ENCODE measurements around the gene TLL1. TPM values are rescaled to one million over a fixed set of nuclear protein-coding genes. Genes with fewer than 3 reads are reported as not detected.

TLL1 gene
- polyA plus RNA-seq, 1 of the 3 experiments (the other 2 are of a cell fraction) = 0.07 TPM

- no peaks in the 10 kb centered on the region for H3K4me1 ChIP-seq (ENCODE audit: control insufficient read depth in 1 of 2, insufficient read depth in 2 of 2, low read depth in 1 of 2, low read length in 1 of 2)
- ChIA-PET POLR2A (no interaction called here), CTCF (interaction anchor here (1.1 kb wide), 1 partner anchor 43 kb away, joined by 3 read pairs; no protein-coding TSS in a partner anchor)
- no peaks in the 10 kb centered on the region for H3K9me2 ChIP-seq
- no peaks in the 10 kb centered on the region for H3K36me3 ChIP-seq (replicated peaks in 1 of 2; ENCODE audit: control insufficient read depth in 1 of 2, insufficient read depth in 2 of 2, low read length in 1 of 2)
- H2AFZ ChIP-seq (ENCODE audit: low read depth) = no peak overlapping the region
- no peak for DNase-seq
- H3K27me3 ChIP-seq (ENCODE audit: insufficient read depth) = no peaks in the 10 kb centered on the region
- H3K9me3 ChIP-seq = no peaks in the 10 kb centered on the region
- H3K4me3 ChIP-seq (ENCODE audit: low read depth in 2 of 2, low read length in 1 of 2) = no peak overlapping the region
- no peak overlapping the region for H3K4me2 ChIP-seq
- no peak overlapping the region for H3K27ac ChIP-seq (ENCODE audit: low read depth in 2 of 2, low read length in 1 of 2)
- H3K79me2 ChIP-seq (ENCODE audit: insufficient read depth) = no peaks in the 10 kb centered on the region; the same call in 1 of the 2 replicates
- H3K9ac ChIP-seq = no peak overlapping the region
- no peaks in the 10 kb centered on the region for H4K20me1 ChIP-seq (ENCODE audit: insufficient read depth)
- TF ChIP-seq EZH2phosphoT487 (IDR thresholded peaks at IDR 0.05; ENCODE audit: borderline replicate concordance, low read depth) (no peak), RAD21 (IDR thresholded peaks at IDR 0.05; ENCODE audit: low read length) (no peak), FOXJ3 (CRISPR knock-in tag; IDR thresholded peaks at IDR 0.05) (no peak), SMC3 (IDR thresholded peaks at IDR 0.05; ENCODE audit: low read depth, low read length) (no peak), TEAD4 (IDR thresholded peaks at IDR 0.05; ENCODE audit: borderline replicate concordance, insufficient read depth) (no peak), SIN3A (IDR thresholded peaks at IDR 0.05; ENCODE audit: borderline replicate concordance, low read depth, low read length) (no peak), RXRA (IDR thresholded peaks at IDR 0.05; ENCODE audit: borderline replicate concordance, low read depth) (no peak), EP300 (IDR thresholded peaks at IDR 0.05; ENCODE audit: borderline replicate concordance in 1 of 2, low read depth in 1 of 2, low read length in 1 of 2) (no peak), MAX (IDR thresholded peaks at IDR 0.05; ENCODE audit: low read depth) (no peak), FOXM1 (IDR thresholded peaks at IDR 0.05; ENCODE audit: low read depth) (no peak), REST (IDR thresholded peaks at IDR 0.05; ENCODE audit: low read depth, low read length) (no peak), TCF12 (IDR thresholded peaks at IDR 0.05) (no peak), RCOR1 (IDR thresholded peaks at IDR 0.05; ENCODE audit: low read length) (no peak), FOSL2 (IDR thresholded peaks at IDR 0.05; ENCODE audit: borderline replicate concordance, low read depth) (no peak)
- H3F3A ChIP-seq (replicated peaks; ENCODE audit: insufficient read depth) = no peaks in the 10 kb centered on the region
Observed at GRCh38 chr4:166123546-166123945, 250.5 kb downstream of the TLL1 start.

- no peak overlapping the region for H3K4me2 ChIP-seq
- H3K27me3 ChIP-seq (ENCODE audit: insufficient read depth) = no peaks in the 10 kb centered on the region
- H2AFZ ChIP-seq (ENCODE audit: low read depth) = no peak overlapping the region
- no peaks in the 10 kb centered on the region for H3K9me2 ChIP-seq
- no peak overlapping the region; a peak in 1 of 4 replicates for H3K27ac ChIP-seq (ENCODE audit: low read depth in 2 of 2, low read length in 1 of 2)
- H3K4me1 ChIP-seq (ENCODE audit: control insufficient read depth in 1 of 2, insufficient read depth in 2 of 2, low read depth in 1 of 2, low read length in 1 of 2) = no peaks in the 10 kb centered on the region
- H3K36me3 ChIP-seq (replicated peaks in 1 of 2; ENCODE audit: control insufficient read depth in 1 of 2, insufficient read depth in 2 of 2, low read length in 1 of 2) = no peaks in the 10 kb centered on the region
- no peaks in the 10 kb centered on the region for H4K20me1 ChIP-seq (ENCODE audit: insufficient read depth)
- ChIA-PET CTCF (interaction anchor here (0.7 kb wide), 1 partner anchor 1260 kb away, joined by 3 read pairs; no protein-coding TSS in a partner anchor), POLR2A (no interaction called here)
- WGBS (ENCODE audit: low lambda C conversion rate) = 14% methylated on average over 1 of the region's 1 CpG
- no peaks in the 10 kb centered on the region for H3K79me2 ChIP-seq (ENCODE audit: insufficient read depth)
- DNase-seq = no peak
- no peak overlapping the region for H3K4me3 ChIP-seq (ENCODE audit: low read depth in 2 of 2, low read length in 1 of 2)
- no peaks in the 10 kb centered on the region for H3K9me3 ChIP-seq
- no peak overlapping the region for H3K9ac ChIP-seq
- no peaks in the 10 kb centered on the region for H3F3A ChIP-seq (replicated peaks; ENCODE audit: insufficient read depth)
- no peak for TF ChIP-seq USF1 (IDR thresholded peaks at IDR 0.05; ENCODE audit: borderline replicate concordance, low read depth)
- TF ChIP-seq REST (IDR thresholded peaks at IDR 0.05; ENCODE audit: low read depth, low read length) = no peak
- no peak for TF ChIP-seq EZH2phosphoT487 (IDR thresholded peaks at IDR 0.05; ENCODE audit: borderline replicate concordance, low read depth)
- TF ChIP-seq FOSL2 (IDR thresholded peaks at IDR 0.05; ENCODE audit: borderline replicate concordance, low read depth) = no peak
- TF ChIP-seq CHD2 (IDR thresholded peaks at IDR 0.05; ENCODE audit: low read length, partially characterized antibody) = no peak
- TF ChIP-seq YY1 (IDR thresholded peaks at IDR 0.05; ENCODE audit: low read depth) = no peak
- TF ChIP-seq TEAD4 (IDR thresholded peaks at IDR 0.05; ENCODE audit: borderline replicate concordance, insufficient read depth) = no peak
- no peak for TF ChIP-seq NRF1 (IDR thresholded peaks at IDR 0.05; ENCODE audit: low read depth, low read length)
- TF ChIP-seq ELF1 (IDR thresholded peaks at IDR 0.05) = no peak
- TF ChIP-seq EP300 (IDR thresholded peaks at IDR 0.05; ENCODE audit: borderline replicate concordance in 1 of 2, low read depth in 1 of 2, low read length in 1 of 2) = no peak
- no peak for TF ChIP-seq MEF2A (IDR thresholded peaks at IDR 0.05; ENCODE audit: borderline replicate concordance, low read depth)
- no peak for TF ChIP-seq GABPA (IDR thresholded peaks at IDR 0.05; ENCODE audit: low read depth)
- no peak for TF ChIP-seq TCF12 (IDR thresholded peaks at IDR 0.05)
Observed at GRCh38 chr4:166128403-166128802, 255.4 kb downstream of the TLL1 start.

Measured in SK-N-SH (cell line).